T-helper 2 cell treated with Interferon-gamma antibody and Interleukin-4, amounts not matched to agents 100 ng/mL and 5 ng/mL, for 36 hours (primary cell): Measurements from ENCODE around the gene PDE4D. TPM values are rescaled to one million over a fixed set of nuclear protein-coding genes. Genes with fewer than 3 reads are reported as not detected.
"Not testable (repeated sequence)": the region's sequence is repeated elsewhere in the genome, so short reads cannot be mapped to it uniquely, and the experiment has no call there.

ENCODE experiments used
- intact Hi-C: fragments of 100-400 bp; cut with micrococcal nuclease; formaldehyde crosslinking; loops from one replicate; pipeline ENCODE4 v1.15.1; 2023
- total RNA-seq: library from RNA; stranded (reverse); gene quantifications from 2 replicates; pipeline ENCODE4 v1.2.3, GENCODE V29; 2022

The PDE4D gene
- total RNA-seq, 1 donor from 2014 or later = 60.2 TPM

DNA sequence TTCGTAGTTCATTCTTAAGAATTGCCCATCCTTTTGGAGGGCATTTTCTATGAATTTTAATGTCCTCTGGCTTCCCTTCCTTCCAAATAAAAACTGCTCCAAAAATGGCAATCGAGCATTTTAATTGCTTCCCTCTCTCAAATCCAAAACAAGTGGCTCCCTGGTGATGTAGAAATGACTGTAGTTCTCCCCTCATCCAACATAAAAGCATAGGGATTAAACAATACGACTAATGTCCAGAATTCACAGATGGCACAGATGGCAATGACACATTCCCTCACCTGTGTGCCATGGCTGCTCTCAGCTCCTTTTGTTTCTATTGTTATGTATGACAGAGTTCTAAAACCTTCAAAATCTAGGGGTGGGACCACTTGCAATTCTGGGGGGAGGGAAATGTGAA lies 893.3 kb downstream of the PDE4D start:
- intact Hi-C loops = no loop called here

DNA sequence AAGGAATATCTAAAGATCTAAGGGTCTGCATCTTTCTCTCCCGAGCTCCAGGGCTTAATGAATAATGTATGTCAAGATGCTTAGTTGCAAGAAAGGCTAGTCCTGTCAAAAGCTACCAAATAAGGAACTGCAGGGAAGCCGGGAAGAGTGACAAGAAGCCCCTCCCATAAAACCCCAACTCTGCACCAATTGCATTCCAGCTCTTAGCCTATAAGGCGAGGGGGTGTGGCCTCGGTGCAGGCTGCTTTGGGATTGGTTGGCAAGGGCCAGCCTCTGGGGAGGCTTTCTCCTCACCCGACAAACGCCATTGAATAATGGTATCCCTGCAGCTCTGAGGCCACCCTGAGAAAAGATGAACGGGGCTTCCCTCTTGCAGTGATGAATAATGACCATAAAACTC lies 893.7 kb downstream of the PDE4D start:
- intact Hi-C loops = no loop called here

DNA sequence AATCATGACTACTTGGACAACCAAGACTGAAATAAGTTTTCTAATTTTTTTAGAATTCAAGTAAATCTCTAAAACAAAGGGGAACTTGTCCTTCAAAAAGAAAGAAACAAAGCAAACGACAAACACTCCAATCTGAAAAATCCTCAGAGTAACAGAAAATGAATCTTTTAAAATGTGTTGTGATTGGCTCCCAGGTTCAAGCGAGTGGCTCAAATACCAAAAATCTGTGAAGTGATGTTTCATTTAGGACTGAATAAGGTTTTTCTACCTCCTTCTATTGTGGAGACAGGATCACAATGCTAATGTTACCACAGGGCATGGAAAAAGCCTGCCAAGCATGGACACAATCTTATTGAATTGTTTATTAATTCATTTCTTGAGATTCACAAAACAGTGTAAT lies 895.0 kb downstream of the PDE4D start:
- intact Hi-C loops = no loop called here

GRCh38 chr5:58995779-58996178 lies 897.7 kb downstream of the PDE4D start:
- intact Hi-C loops = not testable (repeated sequence)

DNA sequence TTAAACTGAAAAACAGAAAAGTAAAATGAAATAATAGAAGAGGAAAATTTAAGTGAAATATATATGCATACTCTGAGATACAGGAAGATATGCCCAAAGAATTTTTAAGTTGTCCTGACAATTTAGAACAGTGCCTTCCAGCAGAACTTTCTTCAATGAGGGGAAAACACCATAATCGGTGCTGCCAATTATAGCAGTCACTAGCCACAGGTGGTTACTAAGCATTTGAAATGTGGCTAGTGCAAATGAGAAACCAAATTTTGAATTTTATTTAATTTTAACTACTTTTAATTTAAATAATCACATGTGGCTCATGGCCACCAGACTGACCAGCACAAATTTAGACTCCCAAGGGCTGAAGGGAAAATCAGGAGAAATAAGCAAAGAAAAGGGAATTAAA lies 900.1 kb downstream of the PDE4D start:
- intact Hi-C loops = loop anchor here (5.0 kb wide), 1 partner anchor 179 kb away; no protein-coding TSS in a partner anchor

GRCh38 chr5:58988938-58989337 lies 904.6 kb downstream of the PDE4D start:
- intact Hi-C loops = no loop called here

- intact Hi-C loops = no loop called here
Observed at GRCh38 chr5:58987193-58987592, 906.3 kb downstream of the PDE4D start.

- intact Hi-C loops = no loop called here
Observed at GRCh38 chr5:58986281-58986680, 907.2 kb downstream of the PDE4D start.

- intact Hi-C loops = no loop called here
Observed at GRCh38 chr5:58985759-58986158, 907.8 kb downstream of the PDE4D start.

DNA sequence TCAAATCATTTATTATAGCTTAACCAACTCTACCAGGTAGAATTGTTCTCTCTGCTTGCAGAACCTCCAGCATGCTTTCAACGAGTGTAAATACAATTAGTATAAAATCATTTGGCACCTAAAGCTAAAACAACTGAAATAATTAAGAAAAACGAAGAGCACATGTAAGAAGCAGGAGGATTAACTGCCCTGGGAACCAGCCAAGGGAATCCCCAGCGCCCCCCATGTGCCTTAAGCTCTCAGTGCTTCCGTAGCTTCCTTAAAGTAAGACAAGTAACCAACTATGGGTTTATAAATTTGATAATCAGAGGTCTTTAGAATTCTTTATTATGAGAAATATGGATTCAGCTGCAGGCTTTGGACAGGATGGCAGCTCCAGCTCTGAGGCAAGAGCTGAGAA lies 908.2 kb downstream of the PDE4D start:
- intact Hi-C loops = no loop called here

DNA sequence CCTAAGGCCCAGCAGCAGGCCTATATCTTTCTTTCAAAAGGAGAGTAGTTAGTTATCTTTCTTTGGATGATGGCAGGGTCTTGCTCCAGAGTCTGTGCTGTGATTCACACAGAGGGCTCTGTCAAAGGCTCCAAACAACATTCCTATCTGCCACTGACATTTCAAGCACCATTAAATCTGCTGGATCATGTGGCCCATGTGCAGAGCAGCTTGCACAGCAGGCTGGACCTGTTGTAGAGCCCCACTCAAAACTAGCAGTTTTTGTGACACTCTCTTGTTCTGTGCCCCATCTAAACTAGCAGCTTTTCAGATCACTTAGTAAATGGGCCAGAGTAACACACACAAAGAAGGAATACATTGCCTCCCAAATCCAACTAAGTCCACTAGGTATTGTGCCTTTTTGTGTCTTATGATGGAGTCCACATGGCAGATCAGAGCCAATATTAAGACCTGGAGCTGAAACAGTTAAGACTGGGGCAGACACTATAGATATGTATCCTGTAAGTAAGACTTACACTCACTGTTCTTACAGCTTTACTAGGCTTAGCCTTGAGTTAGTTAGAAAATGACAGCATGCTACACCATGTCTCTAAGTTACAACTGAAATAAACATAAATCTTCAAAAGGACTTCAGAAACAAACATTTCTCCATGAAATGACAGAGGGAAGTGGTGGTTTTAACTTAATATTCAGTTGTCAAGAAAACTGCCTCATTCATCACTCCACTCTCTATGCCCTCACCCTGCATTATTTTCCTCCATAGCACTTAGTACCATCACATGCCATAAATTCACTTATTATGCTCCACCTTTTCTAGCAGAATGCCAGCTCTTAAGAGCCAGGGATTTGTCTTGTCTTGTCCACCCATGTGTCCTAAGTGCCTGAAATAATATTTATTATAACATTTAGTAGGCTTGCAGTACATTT lies 909.7 kb downstream of the PDE4D start:
- intact Hi-C loops = no loop called here

DNA sequence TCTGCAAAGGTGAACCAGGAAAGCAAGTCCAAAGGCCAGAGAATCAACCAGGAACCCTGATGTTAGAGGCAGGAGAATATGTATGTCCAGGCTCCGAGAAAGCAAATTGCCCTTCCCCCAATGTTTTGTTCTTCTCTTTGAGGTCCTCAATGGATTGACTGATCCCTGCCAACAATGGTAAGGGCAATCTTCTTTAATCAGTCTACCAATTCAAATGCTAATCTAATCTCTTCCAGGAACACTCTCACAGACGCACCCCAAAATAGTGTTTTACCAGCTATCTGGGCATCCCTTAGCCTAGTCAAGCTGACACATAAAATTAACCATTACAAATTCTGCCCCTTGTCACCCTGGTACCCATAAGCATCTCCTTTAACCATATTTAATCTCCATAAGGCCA lies 912.6 kb downstream of the PDE4D start:
- intact Hi-C loops = no loop called here

DNA sequence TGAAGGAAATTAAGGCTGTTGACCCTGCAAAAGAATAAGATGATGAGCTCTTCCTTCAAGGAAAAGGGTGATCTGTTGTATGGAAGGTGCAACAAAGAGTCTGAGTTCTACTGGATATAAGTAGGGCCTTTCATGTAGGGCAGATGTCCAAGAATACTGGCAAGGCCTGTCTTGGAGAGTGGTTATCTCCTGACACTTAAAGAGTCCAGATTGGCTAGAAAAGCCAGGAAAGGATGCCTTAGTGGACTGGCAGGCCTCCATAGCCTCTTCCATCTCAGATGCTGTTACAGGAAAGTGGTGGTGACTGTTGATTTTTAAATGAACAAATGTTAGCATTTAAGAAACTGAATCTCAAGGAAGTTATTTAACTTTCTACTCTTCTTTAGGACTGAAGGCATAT lies 914.4 kb downstream of the PDE4D start:
- intact Hi-C loops = loop anchor here (5.0 kb wide), 1 partner anchor 92 kb away; no protein-coding TSS in a partner anchor

DNA sequence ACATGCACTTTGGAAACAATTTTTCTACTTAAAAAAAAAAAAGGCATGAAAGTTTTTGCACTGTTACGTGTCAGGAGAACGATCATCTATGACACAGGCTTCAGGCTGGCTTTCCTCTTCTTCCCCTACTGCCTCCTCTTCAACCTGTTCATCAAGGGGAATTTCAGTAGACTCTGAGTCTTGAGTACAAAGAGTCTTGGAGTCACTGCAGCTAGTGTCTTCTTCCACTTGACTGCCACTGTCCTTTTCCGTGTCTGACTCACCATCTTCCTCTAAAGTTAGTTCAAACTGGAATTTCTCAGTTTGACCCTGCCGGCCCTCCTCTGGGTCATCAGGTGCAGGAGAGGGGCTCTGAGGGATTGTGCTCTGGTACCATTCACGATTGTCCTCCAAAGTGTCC lies 918.9 kb downstream of the PDE4D start:
- intact Hi-C loops = no loop called here

- intact Hi-C loops = no loop called here
Observed at GRCh38 chr5:58974083-58974482, 919.4 kb downstream of the PDE4D start.

GRCh38 chr5:58972301-58972700 lies 921.2 kb downstream of the PDE4D start:
- intact Hi-C loops = no loop called here

GRCh38 chr5:58970766-58971165 lies 922.8 kb downstream of the PDE4D start:
- intact Hi-C loops = no loop called here

GRCh38 chr5:58969795-58970194 lies 923.7 kb downstream of the PDE4D start:
- intact Hi-C loops = no loop called here

- intact Hi-C loops = no loop called here
Observed at GRCh38 chr5:58969253-58969652, 924.3 kb downstream of the PDE4D start.

DNA sequence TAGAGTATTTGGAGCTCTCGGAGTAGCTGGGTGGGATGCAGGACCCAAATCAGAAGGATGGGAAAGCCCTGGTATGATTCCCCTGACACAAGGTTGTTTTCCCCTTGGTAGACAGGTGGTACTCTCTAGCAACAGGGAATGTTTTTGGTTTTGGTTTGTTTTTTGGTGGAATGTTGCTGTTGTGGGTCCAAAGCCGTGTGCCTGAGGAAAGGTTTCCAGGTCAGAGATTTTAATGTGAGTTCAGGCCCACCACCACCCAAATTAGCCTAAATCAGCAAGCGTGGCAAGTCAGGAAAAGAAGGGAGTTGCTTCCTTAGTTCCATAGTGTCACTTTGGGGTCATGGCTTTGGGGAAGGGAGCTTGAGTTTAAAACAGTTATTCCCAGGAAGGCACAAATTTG lies 925.2 kb downstream of the PDE4D start:
- intact Hi-C loops = no loop called here

DNA sequence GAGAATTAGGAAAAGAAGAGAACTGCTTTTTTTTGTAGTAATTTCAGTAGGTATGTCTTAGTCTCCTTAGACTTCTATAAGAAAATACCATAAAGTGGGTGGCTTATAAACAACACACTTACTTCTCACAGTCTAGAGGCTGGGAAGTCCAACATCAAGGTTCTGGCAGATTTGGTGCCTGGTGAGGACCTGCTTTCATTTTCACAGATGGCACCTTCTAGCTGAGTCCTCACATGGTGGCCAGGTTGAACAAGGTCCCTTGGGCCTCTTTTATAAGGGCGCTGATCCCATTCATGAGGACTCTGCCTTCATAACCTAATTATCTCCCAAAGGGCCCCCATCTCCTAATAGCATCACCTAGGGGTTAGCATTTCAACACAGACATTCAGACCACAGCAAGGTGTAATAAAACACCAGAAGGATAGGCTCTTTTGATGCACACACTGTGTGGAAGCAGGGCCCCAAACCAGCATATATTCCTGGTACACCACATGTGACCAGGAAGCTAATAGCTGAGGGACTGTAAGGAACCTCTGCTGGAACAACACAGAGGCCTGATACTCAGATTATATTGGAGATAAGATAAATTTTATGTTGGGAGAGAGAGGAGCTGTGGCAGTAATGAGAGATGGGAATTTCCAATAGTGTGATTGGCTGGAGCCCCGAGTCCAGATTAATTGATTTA lies 925.8 kb downstream of the PDE4D start:
- intact Hi-C loops = no loop called here

DNA sequence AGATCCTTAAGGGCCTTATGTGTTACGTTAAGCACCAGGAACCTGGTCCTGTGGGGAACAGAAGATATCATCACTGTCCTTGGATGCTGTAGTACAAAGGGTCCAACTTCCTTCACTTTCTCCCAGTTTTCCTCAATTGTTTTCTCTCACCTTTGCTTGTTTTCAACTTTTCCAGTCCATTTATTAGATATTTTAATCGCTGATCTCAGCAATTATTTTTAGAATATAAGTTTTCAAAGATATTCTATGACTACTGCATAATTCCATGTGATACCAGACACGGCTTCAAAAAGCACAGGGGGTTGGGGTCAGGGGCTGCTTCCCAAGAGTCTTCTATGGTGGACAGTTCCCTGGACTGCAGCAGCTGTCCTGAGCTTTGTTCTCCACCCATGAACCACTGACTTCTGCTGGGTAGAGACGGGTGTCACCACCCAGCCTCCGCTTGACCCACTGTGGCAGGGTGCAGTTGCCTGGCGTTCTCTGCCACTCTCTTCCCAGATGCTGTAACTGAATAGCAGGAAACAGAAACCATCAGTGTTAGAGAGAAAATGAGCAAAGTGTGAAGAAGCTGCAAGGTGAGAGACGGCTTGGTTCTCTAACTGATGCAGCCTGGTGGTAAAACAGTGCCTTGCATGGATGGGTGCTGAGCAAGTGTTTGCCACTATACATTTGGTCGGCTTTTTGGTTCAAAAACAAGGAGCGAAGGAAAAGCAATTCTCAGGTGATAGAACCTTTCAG lies 927.7 kb downstream of the PDE4D start:
- intact Hi-C loops = no loop called here
